Right lobe of liver (tissue), 4 donors: ENCODE measurements around the gene PGM5.

ENCODE experiments used
- POLR2A ChIP-seq: fragments of 450-650 bp; IDR thresholded peaks from one replicate; pipeline ENCODE4 v1.6.1; 2017; ENCODE audit warnings: antibody characterized with exemption, mild to moderate bottlenecking
- TF ChIP-seq, protein P1 (sequence below), 4 donors: fragments of 200-600 bp in 3 of 4; fragments of 450-650 bp in 1 of 4; IDR thresholded peaks; one replicate each; pipeline versions ENCODE4 v1.5.1 to v1.8.0; 2016 to 2022; ENCODE audit warnings: antibody characterized with exemption in 4 of 4, mild to moderate bottlenecking in 2 of 4
- donor health status: DM: no; HTN: no; CAD: no.
- donor health status: DM: no; HTN: no; CAD: no.
- donor health status: DM: no; HTN: yes; CAD: no.

DNA sequence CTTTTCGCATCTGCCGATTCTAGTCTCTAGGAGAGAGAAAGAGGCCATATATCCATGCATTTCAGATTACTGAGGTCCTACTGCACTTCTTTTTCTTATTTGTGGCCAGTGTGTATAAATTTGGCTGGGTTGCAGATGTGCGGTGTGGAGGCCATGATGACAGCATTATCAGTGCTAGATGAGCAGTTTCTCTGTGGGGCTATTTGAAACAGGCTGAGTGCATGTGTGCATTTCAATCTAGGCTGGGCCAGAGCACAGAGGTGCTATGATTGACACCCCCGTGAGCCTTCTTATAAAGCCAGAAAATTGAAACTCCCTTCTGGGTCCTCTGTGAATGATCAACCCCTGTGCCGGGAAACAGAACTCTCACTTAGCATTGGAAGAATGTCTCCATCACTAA lies 114.2 kb downstream of the PGM5 start:
- TF ChIP-seq, protein P1, sequence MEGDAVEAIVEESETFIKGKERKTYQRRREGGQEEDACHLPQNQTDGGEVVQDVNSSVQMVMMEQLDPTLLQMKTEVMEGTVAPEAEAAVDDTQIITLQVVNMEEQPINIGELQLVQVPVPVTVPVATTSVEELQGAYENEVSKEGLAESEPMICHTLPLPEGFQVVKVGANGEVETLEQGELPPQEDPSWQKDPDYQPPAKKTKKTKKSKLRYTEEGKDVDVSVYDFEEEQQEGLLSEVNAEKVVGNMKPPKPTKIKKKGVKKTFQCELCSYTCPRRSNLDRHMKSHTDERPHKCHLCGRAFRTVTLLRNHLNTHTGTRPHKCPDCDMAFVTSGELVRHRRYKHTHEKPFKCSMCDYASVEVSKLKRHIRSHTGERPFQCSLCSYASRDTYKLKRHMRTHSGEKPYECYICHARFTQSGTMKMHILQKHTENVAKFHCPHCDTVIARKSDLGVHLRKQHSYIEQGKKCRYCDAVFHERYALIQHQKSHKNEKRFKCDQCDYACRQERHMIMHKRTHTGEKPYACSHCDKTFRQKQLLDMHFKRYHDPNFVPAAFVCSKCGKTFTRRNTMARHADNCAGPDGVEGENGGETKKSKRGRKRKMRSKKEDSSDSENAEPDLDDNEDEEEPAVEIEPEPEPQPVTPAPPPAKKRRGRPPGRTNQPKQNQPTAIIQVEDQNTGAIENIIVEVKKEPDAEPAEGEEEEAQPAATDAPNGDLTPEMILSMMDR (IDR thresholded peaks at IDR 0.05): no peak
- TF ChIP-seq POLR2A: no peak
